HepG2 (cell line): ENCODE results near the gene FARSB. TPM values are rescaled to one million over a fixed set of nuclear protein-coding genes. Genes with fewer than 3 reads are reported as not detected.

Experiments
- AGO2 ChIP-seq: fragments of 200-400 bp; formaldehyde crosslinking; optimal IDR thresholded peaks from 2 replicates; pipeline ENCODE3; 2017; ENCODE audit warnings: mild to moderate bottlenecking, low read depth, low read length, moderate library complexity
- ATF3 ChIP-seq: sonication (generic); formaldehyde crosslinking; IDR thresholded peaks from 2 replicates; pipeline ENCODE4 v1.4.0; 2020; ENCODE audit warnings: missing genetic modification reagents
- LCORL ChIP-seq, 2 experiments: fragments of 450-650 bp in 1 of 2; sonication (generic) in 1 of 2; formaldehyde crosslinking in 1 of 2; IDR thresholded peaks; 2 replicates each; pipeline versions ENCODE4 v1.5.0 to v1.6.1; 2017 to 2020; ENCODE audit warnings: antibody characterized with exemption in 1 of 2, missing genetic modification reagents in 1 of 2
- PAWR ChIP-seq: sonication (generic); formaldehyde crosslinking; IDR thresholded peaks from 2 replicates; pipeline ENCODE4 v1.4.0; 2020; ENCODE audit warnings: missing genetic modification reagents, mild to moderate bottlenecking, borderline replicate concordance
- SIN3A ChIP-seq: IDR thresholded peaks from 2 replicates; pipeline ENCODE4 v1.6.1; 2011; ENCODE audit warnings: low read depth, mild to moderate bottlenecking, control low read depth, low read length, borderline replicate concordance
- SIN3B ChIP-seq: fragments of 150-350 bp; IDR thresholded peaks from 2 replicates; pipeline ENCODE4 v1.6.1; 2014; ENCODE audit warnings: low read length
- TBP ChIP-seq: sonication (generic); formaldehyde crosslinking; IDR thresholded peaks from 2 replicates; pipeline ENCODE4 v1.5.0; 2020; ENCODE audit warnings: missing genetic modification reagents
- TRIM24 ChIP-seq: sonication (generic); formaldehyde crosslinking; IDR thresholded peaks from 2 replicates; pipeline ENCODE4 v1.8.0; 2022; ENCODE audit warnings: mild to moderate bottlenecking, missing genetic modification reagents
- ZBTB10 ChIP-seq: sonication (generic); formaldehyde crosslinking; IDR thresholded peaks from 2 replicates; pipeline ENCODE4 v1.4.0; 2020; ENCODE audit warnings: missing genetic modification reagents, borderline replicate concordance
- ZBTB42 ChIP-seq: sonication (generic); formaldehyde crosslinking; IDR thresholded peaks from 2 replicates; pipeline ENCODE4 v1.5.0; 2020; ENCODE audit warnings: mild to moderate bottlenecking, missing genetic modification reagents
- polyA plus RNA-seq, 8 experiments: library from polyadenylated mRNA; depleted of rRNA in 3 of 8; stranded (reverse) in 7 of 8; unstranded in 1 of 8; fragments of >200 nt; fragmentation: Illumina TruSeq in 4 of 8; extraction: Trizol in 4 of 8; gene quantifications; 2 replicates each; pipeline versions ENCODE4 v1.2.1 to v1.2.3, GENCODE V29; 2011 to 2016; ENCODE audit warnings: low read depth in 4 of 8, missing spikeins in 1 of 8, mixed read lengths in 1 of 8; ENCODE audit not compliant: insufficient read depth in 1 of 8
- total RNA-seq, 5 experiments: library from RNA; depleted of rRNA; stranded (reverse); fragments of >200 nt; fragmentation: Illumina TruSeq; extraction: Trizol; gene quantifications; 2 replicates each; pipeline ENCODE4 v1.2.3, GENCODE V29; 2016; ENCODE audit warnings: low read depth in 1 of 5
- TF ChIP-seq, protein P1 (sequence below): sonication (generic); formaldehyde crosslinking; IDR thresholded peaks from 2 replicates; pipeline ENCODE4; 2020; ENCODE audit warnings: missing genetic modification reagents, mild to moderate bottlenecking, borderline replicate concordance
- TF ChIP-seq, protein P2 (sequence below): sonication (generic); formaldehyde crosslinking; IDR thresholded peaks from 2 replicates; pipeline ENCODE4 v1.4.0; 2020; ENCODE audit warnings: low read depth, mild to moderate bottlenecking, missing genetic modification reagents
- TF ChIP-seq, protein P3 (sequence below): sonication (generic); formaldehyde crosslinking; IDR thresholded peaks from 2 replicates; pipeline ENCODE4 v1.4.0; 2020; ENCODE audit warnings: missing genetic modification reagents

Gene FARSB
- total and polyA plus RNA-seq, 2 of the 13 experiments (the other 11 are each of a cell fraction or from before 2014, with no cell fraction given), result 23.3 to 45.9 TPM

GRCh38 chr2:222655787-222656525, at the start of gene FARSB (continued):
- TF ChIP-seq, protein P1, sequence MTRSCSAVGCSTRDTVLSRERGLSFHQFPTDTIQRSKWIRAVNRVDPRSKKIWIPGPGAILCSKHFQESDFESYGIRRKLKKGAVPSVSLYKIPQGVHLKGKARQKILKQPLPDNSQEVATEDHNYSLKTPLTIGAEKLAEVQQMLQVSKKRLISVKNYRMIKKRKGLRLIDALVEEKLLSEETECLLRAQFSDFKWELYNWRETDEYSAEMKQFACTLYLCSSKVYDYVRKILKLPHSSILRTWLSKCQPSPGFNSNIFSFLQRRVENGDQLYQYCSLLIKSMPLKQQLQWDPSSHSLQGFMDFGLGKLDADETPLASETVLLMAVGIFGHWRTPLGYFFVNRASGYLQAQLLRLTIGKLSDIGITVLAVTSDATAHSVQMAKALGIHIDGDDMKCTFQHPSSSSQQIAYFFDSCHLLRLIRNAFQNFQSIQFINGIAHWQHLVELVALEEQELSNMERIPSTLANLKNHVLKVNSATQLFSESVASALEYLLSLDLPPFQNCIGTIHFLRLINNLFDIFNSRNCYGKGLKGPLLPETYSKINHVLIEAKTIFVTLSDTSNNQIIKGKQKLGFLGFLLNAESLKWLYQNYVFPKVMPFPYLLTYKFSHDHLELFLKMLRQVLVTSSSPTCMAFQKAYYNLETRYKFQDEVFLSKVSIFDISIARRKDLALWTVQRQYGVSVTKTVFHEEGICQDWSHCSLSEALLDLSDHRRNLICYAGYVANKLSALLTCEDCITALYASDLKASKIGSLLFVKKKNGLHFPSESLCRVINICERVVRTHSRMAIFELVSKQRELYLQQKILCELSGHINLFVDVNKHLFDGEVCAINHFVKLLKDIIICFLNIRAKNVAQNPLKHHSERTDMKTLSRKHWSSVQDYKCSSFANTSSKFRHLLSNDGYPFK (CRISPR knock-in tag), result peak; percentile 92
- TF ChIP-seq, protein P2, sequence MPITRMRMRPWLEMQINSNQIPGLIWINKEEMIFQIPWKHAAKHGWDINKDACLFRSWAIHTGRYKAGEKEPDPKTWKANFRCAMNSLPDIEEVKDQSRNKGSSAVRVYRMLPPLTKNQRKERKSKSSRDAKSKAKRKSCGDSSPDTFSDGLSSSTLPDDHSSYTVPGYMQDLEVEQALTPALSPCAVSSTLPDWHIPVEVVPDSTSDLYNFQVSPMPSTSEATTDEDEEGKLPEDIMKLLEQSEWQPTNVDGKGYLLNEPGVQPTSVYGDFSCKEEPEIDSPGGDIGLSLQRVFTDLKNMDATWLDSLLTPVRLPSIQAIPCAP, result no peak; the same call in 1 of the 2 replicates
- TF ChIP-seq SIN3A, result peak; percentile 80
- no peak for TF ChIP-seq ATF3
- no peak for TF ChIP-seq SIN3B
- TF ChIP-seq PAWR, result no peak
- TF ChIP-seq AGO2, result peak; percentile 92
- no peak; the same call in 1 of the 2 replicates for TF ChIP-seq ZBTB42 (CRISPR knock-in tag)
- TF ChIP-seq, protein P3, sequence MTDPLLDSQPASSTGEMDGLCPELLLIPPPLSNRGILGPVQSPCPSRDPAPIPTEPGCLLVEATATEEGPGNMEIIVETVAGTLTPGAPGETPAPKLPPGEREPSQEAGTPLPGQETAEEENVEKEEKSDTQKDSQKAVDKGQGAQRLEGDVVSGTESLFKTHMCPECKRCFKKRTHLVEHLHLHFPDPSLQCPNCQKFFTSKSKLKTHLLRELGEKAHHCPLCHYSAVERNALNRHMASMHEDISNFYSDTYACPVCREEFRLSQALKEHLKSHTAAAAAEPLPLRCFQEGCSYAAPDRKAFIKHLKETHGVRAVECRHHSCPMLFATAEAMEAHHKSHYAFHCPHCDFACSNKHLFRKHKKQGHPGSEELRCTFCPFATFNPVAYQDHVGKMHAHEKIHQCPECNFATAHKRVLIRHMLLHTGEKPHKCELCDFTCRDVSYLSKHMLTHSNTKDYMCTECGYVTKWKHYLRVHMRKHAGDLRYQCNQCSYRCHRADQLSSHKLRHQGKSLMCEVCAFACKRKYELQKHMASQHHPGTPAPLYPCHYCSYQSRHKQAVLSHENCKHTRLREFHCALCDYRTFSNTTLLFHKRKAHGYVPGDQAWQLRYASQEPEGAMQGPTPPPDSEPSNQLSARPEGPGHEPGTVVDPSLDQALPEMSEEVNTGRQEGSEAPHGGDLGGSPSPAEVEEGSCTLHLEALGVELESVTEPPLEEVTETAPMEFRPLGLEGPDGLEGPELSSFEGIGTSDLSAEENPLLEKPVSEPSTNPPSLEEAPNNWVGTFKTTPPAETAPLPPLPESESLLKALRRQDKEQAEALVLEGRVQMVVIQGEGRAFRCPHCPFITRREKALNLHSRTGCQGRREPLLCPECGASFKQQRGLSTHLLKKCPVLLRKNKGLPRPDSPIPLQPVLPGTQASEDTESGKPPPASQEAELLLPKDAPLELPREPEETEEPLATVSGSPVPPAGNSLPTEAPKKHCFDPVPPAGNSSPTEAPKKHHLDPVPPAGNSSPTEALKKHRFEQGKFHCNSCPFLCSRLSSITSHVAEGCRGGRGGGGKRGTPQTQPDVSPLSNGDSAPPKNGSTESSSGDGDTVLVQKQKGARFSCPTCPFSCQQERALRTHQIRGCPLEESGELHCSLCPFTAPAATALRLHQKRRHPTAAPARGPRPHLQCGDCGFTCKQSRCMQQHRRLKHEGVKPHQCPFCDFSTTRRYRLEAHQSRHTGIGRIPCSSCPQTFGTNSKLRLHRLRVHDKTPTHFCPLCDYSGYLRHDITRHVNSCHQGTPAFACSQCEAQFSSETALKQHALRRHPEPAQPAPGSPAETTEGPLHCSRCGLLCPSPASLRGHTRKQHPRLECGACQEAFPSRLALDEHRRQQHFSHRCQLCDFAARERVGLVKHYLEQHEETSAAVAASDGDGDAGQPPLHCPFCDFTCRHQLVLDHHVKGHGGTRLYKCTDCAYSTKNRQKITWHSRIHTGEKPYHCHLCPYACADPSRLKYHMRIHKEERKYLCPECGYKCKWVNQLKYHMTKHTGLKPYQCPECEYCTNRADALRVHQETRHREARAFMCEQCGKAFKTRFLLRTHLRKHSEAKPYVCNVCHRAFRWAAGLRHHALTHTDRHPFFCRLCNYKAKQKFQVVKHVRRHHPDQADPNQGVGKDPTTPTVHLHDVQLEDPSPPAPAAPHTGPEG (CRISPR knock-in tag), result 0 out of 2 replicates have a peak, but pooled peaks have one; percentile 48
- no peak; the same call in 1 of the 2 replicates for TF ChIP-seq TBP (CRISPR knock-in tag)
- no peak for TF ChIP-seq TRIM24
- TF ChIP-seq LCORL (IDR thresholded peaks at IDR 0.05), result peak; percentile 79; the same call in 1 of the 2 replicates
- peak; percentile 10; the same call in 1 of the 2 replicates for TF ChIP-seq LCORL (CRISPR knock-in tag; IDR thresholded peaks at IDR 0.05)
- TF ChIP-seq ZBTB10 (CRISPR knock-in tag), result no peak
